Measurements from ENCODE around the gene POLR3C. TPM values are rescaled to one million over a fixed set of nuclear protein-coding genes. Genes with fewer than 3 reads are reported as not detected.
A peak's percentile ranks its signal among the peaks of the same experiment; 100 is the strongest.

POLR3C gene
- total RNA-seq, 1 experiment from 2014 or later, result 29.3 TPM

DNA sequence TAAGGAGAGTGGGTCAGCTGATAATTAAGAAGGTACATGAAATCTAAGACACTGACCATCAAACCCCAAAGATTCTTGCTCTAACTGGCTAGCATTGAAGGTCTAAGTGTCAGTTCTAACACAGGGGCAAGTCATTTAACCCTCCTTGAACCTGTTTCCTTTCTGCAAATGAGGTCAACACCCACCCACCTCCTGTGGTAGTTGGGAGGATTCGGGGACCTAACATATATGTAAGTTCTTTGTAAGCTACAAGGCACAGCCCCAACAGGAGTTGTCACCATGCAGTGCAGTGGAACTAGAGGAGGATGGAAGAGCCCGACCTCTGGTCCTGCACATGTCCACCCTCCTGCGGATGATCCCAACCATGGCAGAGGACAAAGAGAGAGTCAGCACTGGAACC, 23.8 kb downstream of the POLR3C start:
- Mint-ChIP-seq H3K27ac (ENCODE audit: unreplicated experiment) (no peak overlapping the region), H3K27me3 (ENCODE audit: unreplicated experiment) (no peaks in the 10 kb centered on the region), H3K4me3 (ENCODE audit: low read depth, unreplicated experiment) (no peak overlapping the region), H3K9me3 (ENCODE audit: low read depth, unreplicated experiment) (no peaks in the 10 kb centered on the region), H3K4me1 (ENCODE audit: low read depth, unreplicated experiment) (peaks cover 10% of the 10 kb centered on the region), H3K36me3 (ENCODE audit: insufficient read depth, unreplicated experiment) (peaks cover 9% of the 10 kb centered on the region)
- CTCF ChIA-PET, result interaction anchor here (1.4 to 3.1 kb wide), 4 partner anchors 9 to 44 kb away, joined by 5 to 11 read pairs (median 6); partner anchors contain the start of gene PIAS3
- no TSS peak for BruUV-seq (replicated peaks)
- no peak for DNase-seq
- TF ChIP-seq, protein P1, sequence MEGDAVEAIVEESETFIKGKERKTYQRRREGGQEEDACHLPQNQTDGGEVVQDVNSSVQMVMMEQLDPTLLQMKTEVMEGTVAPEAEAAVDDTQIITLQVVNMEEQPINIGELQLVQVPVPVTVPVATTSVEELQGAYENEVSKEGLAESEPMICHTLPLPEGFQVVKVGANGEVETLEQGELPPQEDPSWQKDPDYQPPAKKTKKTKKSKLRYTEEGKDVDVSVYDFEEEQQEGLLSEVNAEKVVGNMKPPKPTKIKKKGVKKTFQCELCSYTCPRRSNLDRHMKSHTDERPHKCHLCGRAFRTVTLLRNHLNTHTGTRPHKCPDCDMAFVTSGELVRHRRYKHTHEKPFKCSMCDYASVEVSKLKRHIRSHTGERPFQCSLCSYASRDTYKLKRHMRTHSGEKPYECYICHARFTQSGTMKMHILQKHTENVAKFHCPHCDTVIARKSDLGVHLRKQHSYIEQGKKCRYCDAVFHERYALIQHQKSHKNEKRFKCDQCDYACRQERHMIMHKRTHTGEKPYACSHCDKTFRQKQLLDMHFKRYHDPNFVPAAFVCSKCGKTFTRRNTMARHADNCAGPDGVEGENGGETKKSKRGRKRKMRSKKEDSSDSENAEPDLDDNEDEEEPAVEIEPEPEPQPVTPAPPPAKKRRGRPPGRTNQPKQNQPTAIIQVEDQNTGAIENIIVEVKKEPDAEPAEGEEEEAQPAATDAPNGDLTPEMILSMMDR (IDR thresholded peaks at IDR 0.05; ENCODE audit: unreplicated experiment), result no peak
- intact Hi-C loops (cut with micrococcal nuclease; ENCODE audit: unreplicated experiment), result no loop called here

DNA sequence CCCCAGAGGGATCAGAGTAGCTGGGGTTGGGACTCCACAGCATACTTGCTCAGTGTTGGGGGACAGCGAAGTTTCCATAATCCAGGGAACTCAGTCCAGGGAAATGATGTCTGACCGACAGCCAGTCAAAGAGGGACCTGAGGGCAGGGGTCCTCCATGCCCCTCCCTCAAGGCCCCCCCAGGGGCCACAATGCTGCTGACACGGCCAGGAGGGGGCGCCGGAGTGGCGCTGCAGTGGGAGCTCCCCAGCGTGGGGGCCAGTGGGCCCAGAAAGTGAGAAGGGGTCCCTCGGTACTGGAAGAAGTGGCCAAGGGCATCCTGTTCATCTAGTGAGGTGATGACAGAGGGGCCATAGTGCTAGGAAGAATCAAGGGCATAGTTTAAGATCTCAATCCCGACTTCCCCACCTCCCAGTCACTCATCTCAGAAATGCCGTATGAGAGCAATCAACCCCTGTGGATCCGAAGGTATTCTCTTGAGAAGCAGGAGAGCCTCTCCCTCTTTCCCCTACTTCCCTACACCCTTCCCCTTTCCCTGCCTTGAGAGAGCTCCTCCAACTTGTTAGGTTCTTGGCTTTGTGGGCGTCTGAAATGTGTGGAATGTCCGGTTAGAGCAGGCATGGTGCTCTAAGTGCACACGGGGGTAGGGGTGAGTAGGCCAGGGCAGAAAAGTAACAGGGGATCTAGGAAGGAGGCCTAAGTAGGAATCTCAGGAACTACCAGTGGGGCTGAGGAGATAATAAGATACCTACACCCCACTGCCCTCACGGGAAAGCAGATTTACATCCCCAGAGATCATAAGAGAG, 25.6 kb downstream of the POLR3C start:
- no peaks in the 10 kb centered on the region for H3K27me3 Mint-ChIP-seq (ENCODE audit: unreplicated experiment)
- no peak for DNase-seq
- intact Hi-C loops (cut with micrococcal nuclease; ENCODE audit: unreplicated experiment), result no loop called here
- TF ChIP-seq, protein P1 (IDR thresholded peaks at IDR 0.05; ENCODE audit: unreplicated experiment), result peak; percentile 62
- CTCF ChIA-PET, result interaction anchor here (1.5 to 3.1 kb wide), 2 partner anchors 10 to 78 kb away, joined by 3 to 11 read pairs; partner anchors contain the start of genes PIAS3 and RBM8A
- no TSS peak for BruUV-seq (replicated peaks)
- no peaks in the 10 kb centered on the region for H3K9me3 Mint-ChIP-seq (ENCODE audit: low read depth, unreplicated experiment)
- peaks cover 10% of the 10 kb centered on the region for H3K4me1 Mint-ChIP-seq (ENCODE audit: low read depth, unreplicated experiment)
- H3K27ac Mint-ChIP-seq (ENCODE audit: unreplicated experiment), result no peak overlapping the region
- H3K4me3 Mint-ChIP-seq (ENCODE audit: low read depth, unreplicated experiment), result no peak overlapping the region
- H3K36me3 Mint-ChIP-seq (ENCODE audit: insufficient read depth, unreplicated experiment), result peaks cover 14% of the 10 kb centered on the region

DNA sequence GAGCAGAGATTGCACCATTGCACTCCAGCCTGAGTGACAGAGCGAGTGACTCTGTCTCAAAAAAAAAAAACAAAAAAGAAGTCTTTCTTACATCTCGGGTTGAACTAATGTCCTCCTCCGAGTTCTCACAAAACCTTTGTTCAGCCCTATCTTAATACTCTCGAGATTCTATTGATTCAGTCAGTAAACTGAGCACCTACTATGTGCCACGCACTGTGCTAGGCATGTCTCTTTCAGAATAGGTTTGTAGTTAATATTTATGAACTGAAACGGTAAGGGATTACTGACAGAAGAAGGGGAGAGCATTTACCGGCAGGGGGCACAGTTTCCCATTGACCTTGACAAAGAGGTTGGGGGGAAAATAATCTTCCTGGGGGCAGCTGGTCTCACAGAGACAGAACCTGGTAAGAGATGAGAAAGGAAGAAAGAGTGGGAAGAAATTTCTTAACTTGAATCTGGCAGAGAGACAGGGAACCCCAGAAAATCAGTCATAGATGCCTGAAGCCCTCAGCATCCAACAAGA, 31.5 kb downstream of the POLR3C start:
- no TSS peak for BruUV-seq (replicated peaks)
- CTCF ChIA-PET, result interaction anchor here (0.7 kb wide), 1 partner anchor 80 kb away, joined by 5 read pairs; no protein-coding TSS in a partner anchor
- no peak for DNase-seq
- H3K9me3 Mint-ChIP-seq (ENCODE audit: low read depth, unreplicated experiment), result no peaks in the 10 kb centered on the region
- intact Hi-C loops (cut with micrococcal nuclease; ENCODE audit: unreplicated experiment), result no loop called here
- H3K36me3 Mint-ChIP-seq (ENCODE audit: insufficient read depth, unreplicated experiment), result peaks cover 35% of the 10 kb centered on the region
- no peak overlapping the region for H3K27ac Mint-ChIP-seq (ENCODE audit: unreplicated experiment)
- H3K4me1 Mint-ChIP-seq (ENCODE audit: low read depth, unreplicated experiment), result peaks cover 9% of the 10 kb centered on the region
- no peaks in the 10 kb centered on the region for H3K27me3 Mint-ChIP-seq (ENCODE audit: unreplicated experiment)
- TF ChIP-seq, protein P1 (IDR thresholded peaks at IDR 0.05; ENCODE audit: unreplicated experiment), result no peak
- no peak overlapping the region for H3K4me3 Mint-ChIP-seq (ENCODE audit: low read depth, unreplicated experiment)

DNA sequence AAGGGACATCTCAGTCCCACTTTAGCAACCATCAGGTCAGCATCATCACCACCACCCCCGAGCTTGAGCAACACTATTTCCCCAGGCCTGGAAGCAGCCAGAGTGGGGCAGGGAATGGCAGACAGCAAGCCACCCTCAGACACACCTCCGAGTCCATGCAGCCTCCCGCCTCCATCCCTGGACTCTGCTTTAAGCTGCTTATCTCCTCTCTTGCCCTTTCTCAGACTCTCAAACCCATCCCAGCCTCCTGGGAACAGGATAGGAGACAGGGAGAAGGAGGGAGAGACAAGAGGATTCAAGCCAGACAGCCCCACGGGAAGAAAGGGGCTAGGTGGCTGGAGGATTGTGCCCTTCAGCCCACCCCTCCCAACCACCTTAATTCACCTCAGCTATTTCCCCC, 33.2 kb downstream of the POLR3C start:
- peaks cover 9% of the 10 kb centered on the region for H3K4me1 Mint-ChIP-seq (ENCODE audit: low read depth, unreplicated experiment)
- H3K4me3 Mint-ChIP-seq (ENCODE audit: low read depth, unreplicated experiment), result no peak overlapping the region
- no peak for DNase-seq
- TF ChIP-seq, protein P1 (IDR thresholded peaks at IDR 0.05; ENCODE audit: unreplicated experiment), result no peak
- H3K36me3 Mint-ChIP-seq (ENCODE audit: insufficient read depth, unreplicated experiment), result peaks cover 28% of the 10 kb centered on the region
- BruUV-seq (replicated peaks), result no TSS peak
- no peaks in the 10 kb centered on the region for H3K27me3 Mint-ChIP-seq (ENCODE audit: unreplicated experiment)
- no peak overlapping the region for H3K27ac Mint-ChIP-seq (ENCODE audit: unreplicated experiment)
- intact Hi-C loops (cut with micrococcal nuclease; ENCODE audit: unreplicated experiment), result no loop called here
- CTCF ChIA-PET, result interaction anchor here (1.5 to 3.1 kb wide), 3 partner anchors 9 to 35 kb away, joined by 3 to 51 read pairs (median 6); partner anchors contain the start of gene NUDT17
- no peaks in the 10 kb centered on the region for H3K9me3 Mint-ChIP-seq (ENCODE audit: low read depth, unreplicated experiment)
